ENCODE results near the gene RASA3. TPM values are rescaled to one million over a fixed set of nuclear protein-coding genes. Genes with fewer than 3 reads are reported as not detected.
A peak's percentile ranks its signal among the peaks of the same experiment; 100 is the strongest.

RASA3 gene
- polyA plus RNA-seq, 10 donors = 18.1 to 25.4 (median 20.6) TPM

DNA sequence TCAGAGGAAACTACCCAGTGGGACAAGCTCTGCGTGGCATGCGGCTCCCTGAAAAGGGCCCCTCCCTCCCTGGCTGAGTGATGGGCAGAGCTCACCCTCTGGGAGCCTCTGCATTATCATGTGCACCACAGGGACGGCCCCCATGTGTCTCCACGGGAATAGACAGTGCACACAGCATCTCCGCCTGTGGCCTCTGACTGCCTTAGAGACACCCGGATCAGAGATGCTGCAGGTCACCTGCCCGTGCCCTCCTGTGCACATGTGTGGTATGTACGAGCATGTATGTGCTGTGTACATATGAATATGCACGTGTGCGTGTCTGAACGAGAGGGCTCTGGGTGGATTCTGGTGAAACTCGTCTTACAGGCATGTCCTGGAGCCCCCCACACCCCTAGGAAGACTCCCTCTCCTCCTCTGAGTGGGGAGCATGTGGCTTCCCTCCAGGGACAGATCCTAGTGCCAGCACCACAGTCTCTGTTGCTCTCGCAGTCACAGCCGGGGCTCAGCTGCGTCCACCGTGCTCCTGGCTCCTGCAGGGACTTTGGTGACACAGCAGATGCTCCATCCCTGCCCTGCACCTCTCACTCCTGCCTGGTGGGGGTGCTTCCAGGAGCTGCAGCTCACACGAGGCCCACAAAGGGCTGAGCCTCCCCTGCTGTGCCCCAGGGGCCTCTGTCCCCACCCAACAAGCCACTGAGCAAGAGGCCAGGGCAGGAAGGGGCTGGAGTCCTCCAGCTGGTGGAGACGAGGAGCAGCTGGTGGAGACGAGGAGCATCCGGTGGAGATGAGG, 178.2 kb downstream of the RASA3 start:
- DNase-seq = no peak

DNA sequence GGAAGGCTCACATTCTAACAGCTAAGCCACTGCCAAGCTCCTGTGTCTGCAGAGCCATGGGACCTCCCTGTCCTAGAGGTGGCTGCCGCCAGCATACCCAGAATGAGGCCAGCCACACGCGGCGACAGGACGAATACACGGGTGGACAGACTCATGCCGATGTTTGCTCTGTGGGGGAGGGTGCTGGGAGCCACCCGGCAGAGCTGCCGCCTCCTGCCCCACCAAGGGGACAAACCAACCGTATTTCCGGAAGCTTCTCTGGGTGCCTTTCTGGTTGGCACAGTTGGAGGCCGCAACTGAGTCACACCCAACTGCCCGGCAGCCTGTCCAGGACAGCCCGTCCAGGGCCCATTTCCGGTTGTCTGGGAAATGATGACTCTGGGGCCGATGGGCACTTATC, 178.9 kb downstream of the RASA3 start:
- no peak for DNase-seq

DNA sequence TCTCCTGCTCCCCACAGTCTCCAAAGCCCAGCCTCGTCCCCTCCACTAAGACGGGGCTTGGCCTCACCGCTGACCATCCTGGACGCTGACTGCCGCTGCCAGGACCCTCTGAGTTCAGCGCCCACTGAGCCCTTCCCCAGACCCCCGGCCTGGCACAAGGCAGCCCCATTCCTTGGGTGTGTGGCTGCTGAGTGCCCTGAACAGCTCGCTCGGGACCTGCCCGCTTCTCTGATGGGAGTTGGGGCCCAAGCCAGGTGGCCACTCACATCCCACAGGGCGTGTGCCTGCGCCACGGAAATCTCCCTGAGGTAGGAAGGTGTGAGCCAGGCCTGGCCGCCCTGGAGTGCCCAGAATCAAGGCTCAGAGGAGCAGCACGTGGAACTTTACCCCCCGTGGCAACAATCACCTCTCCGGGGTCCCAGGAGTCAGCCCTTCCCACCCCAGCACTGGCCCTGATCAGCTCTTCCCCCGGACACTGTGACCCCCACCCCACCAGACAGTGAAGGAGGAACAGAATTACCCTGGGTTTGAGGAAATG, 179.4 kb downstream of the RASA3 start:
- no peak for DNase-seq

DNA sequence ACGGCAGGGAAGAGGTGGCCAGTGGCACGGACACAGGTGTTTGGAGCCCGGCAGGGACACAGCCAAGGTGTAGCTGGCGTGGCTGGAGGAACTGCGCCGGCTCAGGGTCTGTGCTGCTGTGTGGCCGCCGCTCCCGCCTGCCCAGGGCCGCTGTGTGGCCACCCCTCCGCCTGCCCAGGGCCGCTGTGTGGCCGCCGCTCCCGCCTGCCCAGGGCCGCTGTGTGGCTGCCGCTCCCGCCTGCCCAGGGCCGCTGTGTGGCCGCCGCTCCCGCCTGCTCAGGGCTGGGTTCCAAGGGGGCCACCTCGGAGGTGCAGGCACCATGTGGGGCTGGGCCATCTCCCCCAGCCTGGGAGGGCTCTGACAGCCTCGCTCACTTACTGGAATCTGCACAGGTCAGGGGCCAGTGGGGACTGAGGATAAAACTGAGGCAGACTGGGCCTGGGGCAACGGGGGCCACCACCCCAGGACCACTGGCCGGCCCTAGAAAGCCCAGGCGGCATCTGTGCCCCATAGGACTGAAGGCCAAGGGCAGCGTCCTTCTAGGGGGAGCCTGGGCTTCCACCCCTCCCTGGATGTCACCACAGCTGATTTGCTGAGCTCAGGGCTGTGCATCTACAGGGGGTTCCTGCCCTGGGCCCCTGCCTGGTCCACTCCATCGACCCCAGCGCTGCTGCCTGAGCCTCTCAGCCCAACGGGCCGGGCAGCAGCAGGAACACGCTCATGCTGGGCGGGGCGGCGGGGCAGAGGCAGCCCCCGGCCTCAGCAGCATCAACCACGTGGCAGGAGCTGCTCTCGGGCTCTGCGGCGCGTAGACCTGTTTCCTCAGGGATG, 180.1 kb downstream of the RASA3 start:
- no peak for DNase-seq

DNA sequence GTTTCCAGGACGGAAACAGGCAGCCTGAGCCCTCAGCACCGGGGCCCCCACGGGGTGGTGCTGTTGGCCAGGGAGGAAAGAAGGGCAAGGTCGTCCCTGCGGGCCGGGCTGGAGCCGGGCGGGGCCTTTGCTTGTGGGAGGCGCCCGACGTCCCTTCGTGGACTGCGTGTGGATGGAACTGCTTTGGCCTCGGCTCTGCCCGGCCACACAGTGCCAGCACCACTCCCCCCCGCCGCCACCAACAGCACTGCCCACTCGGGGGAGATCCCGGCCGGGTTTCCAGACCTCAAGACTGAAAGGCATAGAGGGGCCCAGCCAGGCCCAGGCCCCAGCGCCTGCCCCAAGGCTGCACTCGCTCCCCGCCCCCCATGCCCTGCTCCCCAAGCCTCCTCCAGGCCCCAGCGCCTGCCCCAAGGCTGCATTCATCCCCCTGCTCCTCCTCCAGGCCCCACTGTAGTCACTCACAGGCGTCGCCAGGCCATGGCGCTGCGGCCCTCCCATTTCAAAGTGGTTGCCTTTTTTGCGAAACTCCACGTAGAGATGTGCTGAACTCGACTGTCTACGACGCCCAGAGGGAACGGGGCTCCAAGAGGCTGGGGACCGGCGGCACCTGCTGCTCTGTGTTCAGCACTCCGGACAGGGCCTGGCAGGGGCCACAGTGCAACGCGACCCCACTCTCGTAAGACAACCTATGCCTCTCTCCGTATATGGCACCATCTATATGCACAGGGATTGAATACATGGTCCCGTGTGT, 181.0 kb downstream of the RASA3 start:
- DNase-seq = peak; percentile 30 to 84 (median 72)

DNA sequence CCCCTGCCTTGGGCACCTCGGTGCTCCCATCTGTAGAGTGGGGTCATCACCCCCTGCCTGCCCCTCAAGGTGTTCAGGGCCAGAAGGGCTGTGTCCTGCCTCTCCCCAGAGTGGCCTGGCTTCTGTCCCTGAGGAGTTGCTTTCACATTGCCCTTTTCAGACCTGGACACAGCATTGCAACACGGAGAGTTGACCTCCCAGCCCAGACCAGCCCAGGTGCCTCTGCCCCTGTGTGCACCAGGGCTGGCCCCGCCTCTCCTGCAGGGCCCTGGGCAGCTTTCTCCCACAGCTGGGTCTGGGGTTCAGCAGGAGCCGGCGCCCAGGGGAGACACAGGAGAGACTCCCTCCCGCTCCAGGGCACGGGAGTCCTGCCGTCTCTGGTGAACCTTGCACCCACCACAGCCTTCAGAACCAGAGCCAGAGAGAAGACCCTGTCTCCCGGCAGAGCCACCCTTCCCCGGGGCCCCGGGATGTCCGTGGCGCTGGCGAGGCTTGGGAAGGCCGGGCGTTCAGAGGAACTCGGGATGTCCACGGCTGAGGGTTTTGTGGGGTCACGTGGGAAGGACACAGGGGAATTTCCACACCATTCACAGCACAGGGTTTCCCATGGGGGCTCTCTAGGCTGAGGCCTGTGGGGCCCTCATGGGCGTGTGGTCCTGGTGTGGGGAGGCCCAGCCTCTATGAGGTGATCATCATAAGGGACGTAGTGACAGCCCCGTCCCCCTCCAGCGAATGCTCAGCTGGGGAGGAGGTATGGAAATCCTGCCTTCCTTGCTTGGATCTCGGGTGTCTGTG, 181.8 kb downstream of the RASA3 start:
- DNase-seq = no peak

DNA sequence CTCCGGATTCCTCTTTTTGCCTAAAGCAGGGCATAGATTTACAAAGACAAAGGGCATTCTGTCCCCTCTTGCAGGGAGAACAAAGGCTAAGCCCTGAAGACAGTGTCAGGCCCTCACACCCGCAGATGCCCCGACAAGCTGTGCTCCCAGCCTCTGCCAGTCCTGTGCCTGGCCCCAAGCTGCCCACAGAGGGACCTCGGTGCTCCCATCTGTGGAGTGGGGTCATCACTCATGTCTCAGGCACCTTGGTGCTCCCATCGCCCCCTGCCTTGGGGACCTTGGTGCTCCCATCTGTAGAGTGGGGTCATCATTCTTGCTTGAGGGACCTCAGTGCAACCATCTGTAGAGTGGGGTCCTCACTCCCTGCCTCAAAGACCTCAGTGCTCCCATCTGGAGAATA, 182.9 kb downstream of the RASA3 start:
- no peak for DNase-seq

DNA sequence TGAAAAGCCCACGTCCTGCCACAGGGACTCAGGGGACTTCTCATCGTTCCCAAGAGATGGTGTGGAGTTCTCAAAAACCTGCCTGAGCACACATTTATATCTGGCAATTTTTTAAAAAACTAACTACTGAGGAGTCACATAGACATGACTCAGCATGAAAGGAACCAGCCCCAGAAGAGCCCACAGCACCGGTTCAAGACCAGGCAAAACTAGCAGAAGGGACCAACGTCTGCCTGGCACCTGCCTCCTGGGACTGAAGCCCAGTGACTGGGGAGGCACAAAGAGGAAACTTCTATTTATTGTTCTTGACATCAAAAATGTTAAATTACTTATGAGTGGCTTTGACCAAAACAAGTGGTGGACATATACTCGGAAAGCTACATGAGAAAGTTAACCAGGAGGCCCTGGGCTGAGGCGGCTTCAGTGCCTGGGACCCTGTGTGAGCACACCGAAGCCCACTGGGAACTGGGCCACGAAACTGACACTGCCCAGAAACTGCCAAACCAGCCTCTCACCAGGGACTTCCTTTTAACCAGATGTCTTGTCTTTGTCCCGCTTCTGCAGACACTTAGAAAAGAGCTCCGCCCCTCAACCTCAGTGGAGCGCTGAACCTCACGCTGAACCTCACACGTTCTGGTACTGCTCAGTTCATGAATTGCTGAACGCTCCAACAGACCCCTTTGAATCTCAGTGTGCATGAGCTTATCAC, 184.2 kb downstream of the RASA3 start:
- DNase-seq = no peak

DNA sequence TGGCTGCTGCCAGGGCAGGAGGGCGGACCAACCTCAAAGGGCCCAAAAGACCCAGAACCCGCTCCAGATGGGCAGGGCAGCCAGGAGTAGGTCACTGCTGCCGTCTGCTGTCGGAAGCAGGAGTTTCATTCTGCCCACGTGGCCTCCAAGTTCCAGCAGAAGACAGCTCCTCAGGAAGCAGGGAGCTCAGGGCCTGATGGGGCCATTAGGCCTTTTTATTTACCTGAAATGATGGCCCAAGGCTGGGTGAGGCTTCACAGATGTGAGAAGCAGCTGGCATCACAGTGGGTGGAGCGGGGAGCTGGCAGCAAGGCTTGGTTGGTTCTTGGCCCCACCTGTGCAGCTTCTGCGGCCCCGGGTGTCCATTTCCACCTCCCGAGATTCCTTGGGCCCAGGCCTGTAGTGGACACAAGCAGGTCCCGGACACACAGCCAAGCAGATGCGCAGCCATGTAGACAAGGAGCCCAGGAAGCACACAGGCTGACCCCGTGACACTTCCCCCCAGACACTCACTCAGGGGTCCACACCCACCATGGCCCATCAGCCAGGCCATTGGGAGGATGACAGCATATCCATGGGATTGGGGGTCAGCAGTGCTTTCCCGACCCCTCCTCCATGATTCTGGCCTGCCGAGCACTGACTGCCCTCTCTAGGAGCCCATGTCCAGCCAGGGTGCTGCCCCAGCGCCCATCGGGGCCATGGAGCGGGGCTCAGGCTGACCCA, 185.0 kb downstream of the RASA3 start:
- DNase-seq = peak in 2 of 3 donors; percentile 61 to 81

DNA sequence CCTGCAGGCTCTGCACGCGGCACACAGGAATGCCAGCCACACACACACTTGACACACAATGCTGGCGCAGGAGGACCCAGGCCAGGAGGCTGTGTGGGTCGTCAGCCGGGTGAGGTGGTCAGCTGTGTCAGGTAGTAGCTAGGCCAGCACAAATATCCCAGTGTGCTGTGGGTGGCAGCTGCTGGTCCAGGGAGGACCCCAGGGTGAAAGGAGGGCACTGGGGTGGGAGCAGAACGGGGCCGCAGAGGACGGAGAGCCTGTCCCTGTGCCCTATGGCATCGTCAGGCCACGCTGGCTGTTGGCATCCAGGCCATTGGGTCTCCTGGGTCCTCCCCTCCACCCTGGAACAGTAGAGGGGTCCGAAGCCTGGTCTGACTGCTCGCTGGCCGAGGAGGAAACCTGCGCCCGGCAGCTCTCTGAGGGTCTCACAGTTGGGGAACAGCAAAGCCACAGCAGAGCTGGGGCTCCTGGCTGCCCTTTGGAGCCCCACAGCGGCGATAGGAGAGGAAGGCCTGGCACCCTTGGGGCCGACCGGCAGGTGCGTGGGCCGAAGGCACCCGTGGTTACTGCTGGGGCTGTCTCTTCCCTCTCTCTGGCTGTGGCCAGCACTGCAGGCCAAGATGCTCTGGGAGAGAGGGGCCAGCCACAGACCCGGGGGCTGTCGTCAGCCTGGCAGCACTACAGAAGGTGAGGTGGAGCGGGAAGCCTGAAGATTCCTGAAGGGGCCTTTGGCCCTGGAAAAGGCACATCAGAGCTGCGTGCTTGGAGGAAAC, 185.8 kb downstream of the RASA3 start:
- DNase-seq = no peak

DNA sequence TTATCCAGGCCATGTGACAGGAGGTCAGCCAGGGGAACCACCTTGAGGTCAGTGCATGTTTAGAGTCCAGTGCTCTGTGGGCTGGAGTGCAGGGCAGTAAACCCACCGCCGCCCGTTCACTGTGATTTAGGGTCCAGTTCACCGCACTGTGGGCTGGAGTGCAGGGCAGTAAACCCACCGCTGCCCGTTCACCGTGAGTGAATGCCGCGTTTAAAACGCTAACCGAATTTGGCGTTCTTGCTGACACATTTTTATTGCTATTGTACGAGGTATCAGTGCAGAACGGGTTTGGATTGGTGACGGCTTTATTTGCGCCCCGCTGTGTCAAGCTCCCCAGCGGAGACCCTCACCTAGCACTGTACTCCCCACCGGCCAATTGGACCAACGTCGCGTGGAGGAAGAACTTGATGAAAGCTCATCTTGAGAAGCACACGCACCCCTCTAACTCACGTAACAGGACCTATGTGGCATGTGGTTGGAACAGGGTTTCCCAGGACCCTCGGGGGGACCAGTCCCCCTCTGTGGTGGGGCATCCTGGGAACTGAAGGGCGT, 186.5 kb downstream of the RASA3 start:
- DNase-seq = no peak

DNA sequence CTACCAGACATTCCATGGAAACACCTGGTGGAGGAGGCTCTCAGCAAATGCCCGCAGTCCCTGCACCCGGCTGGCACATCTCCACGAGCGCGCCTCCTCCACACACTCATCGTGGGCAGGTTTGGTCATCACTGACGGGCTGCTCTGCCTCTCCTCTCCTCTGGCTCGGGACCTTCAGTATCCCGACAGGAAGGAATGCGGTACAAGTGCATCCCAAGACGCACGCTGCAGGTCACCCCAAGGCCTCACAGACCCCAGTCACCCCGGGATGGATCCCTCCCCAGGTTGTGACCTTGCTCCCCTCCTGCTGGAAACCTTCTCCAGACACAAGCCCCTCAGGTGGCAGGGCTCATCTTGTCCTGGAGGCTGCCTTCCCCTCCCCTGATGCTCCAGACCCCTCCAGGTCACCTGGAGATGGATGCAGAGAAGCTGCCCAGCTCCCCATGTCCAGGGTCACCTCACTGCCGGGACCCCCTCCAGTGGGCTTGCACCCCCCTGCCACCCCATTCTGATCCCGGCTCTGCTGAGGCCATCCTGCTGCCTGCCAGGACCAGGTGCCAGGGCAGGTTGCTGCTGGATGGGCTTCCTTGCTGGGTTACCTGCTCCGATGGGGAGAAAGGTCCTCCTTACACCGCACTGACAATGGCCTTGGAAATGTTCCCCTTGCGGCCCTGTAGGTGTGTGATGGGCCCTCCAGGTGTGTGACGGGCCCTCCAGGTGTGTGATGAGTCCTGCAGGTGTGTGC, 188.4 kb downstream of the RASA3 start:
- DNase-seq = no peak

DNA sequence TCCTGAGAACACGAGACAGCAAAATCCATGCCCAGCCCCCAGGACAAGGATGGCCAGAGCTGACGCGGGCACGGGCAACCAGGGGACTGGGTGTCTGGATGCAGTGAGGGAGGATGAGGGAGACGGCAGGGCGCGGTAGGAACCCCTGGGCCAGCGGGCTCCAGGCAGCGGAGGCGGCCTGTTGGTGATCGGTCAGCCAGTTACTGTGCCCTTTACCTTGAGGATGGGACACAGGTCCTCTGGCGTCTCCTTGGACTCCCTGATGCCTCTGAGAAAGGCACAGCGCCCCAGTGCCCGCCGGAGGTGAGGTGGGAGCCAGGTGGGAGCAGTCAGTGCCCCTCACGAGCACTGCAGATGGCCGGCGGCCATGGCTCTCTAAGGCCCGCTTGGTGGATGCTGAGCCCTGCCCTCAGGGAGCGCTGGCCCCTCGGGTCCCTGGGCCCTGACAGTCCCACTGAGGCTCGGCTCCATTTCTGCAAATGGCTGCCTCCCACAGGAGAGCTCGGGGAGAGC, 189.8 kb downstream of the RASA3 start:
- no peak for DNase-seq

DNA sequence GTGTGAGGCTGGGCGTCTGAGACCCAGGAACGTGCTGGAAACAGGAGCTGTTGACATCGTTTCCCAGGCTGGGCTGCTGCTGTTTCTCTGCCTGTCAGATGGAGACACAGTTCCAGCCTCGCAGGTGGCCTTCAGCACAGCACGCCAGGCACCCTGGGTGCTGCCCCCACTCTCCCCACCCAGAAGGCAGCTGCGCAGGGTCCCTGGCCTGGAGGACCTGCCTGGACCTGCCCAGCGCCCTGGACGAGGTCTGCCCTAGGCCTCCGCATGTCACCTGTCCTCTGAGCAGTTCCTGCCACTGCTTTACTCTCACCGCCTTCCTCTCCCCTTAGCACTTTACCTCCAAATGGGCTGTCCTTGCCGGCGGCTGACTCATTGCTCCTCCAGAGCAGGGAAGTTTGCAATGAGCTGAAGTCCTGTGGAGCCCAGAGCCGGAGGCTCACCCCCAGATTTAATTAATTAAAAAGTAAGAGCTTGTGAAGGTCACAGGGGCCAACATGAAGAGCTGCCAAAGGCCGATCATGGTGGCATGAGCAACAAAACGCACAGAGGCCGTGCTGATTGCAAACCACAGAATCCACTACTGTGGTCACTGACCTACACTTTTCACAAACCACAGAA, 190.7 kb downstream of the RASA3 start:
- DNase-seq = no peak

DNA sequence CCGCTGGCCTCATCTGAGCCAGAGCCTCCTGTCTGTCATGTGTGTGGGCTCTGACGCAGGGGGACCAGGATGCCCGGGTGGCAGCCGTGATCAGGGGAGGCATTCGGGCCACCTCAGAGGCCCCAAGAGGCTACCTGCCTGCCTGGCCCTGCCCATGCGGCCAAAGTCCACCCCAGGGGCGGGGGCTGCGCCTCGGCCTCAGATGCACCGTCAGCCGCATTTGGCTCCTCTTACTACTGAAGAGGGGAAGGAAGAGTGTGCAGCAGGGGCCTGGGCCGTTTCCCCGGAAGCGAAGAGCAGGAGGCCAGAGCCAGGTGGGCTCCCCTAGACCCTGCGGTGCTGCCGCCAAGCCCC, 192.5 kb downstream of the RASA3 start:
- DNase-seq = no peak

DNA sequence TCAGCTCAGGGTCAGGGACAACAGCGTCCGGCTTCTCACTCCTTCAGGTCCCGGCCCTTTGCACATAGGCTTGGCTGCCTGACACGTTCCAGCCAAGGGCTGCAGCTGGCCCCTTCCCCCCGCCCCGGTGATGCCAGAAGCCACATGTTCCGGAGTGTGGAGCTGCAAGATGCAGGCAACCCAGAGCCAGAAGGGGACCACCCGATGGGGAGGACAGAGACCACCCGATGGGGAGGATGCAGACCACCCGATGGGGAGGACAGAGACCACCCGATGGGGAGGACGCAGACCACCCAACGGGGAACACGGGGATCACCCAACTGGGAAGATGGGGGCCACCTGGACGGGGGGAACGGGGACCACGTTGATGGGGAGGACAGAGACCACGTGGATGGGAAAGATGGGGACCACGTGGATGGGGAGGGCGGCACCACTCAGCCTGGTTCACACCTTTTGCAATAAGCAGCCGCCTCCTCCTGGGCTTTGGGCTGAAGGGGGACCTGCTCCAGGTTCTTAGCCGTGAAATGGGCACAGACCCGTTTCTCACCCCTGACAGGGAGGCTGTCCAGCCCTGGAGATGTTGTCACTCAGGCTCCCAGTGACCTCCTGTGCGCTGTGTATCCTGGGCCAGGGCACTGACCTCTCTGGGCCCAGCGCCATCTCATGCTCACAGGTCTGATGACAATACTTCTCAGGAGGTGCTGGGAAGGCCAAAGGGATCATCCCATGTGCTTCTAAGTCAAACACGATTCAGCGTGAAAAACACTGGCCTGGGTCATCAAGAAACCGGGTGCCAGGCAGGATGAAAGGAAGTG, 193.1 kb downstream of the RASA3 start:
- DNase-seq = peak in 1 of 3 donors; percentile 55

All from muscle of back (tissue), 11 donors.